Upper lobe of left lung (tissue), 6 donors: ENCODE measurements around the gene CD5L. TPM values are rescaled to one million over a fixed set of nuclear protein-coding genes. Genes with fewer than 3 reads are reported as not detected.

Source experiments
- ATAC-seq, 2 donors: fragments of 200-7000 bp; cut with Tn5 transposase; one replicate each; pipeline ENCODE4 v1.9.1; 2022; ENCODE audit warnings: mild to moderate bottlenecking in 2 of 2, moderate library complexity in 2 of 2; ENCODE audit not compliant: low FRiP score in 2 of 2
- DNase-seq, 2 donors: peaks; one replicate each; pipeline ENCODE4 v3.0.0-alpha.2; 2019 to 2020
- H3K27ac ChIP-seq, 4 donors: fragments of 200-600 bp; sonication (generic); one replicate each; pipeline ENCODE4 v1.5.1; 2016 to 2019
- H3K27me3 ChIP-seq, 4 donors: fragments of 200-600 bp; sonication (generic); one replicate each; pipeline ENCODE4 v1.5.1; 2017 to 2019
- H3K36me3 ChIP-seq, 4 donors: fragments of 200-600 bp; sonication (generic); one replicate each; pipeline ENCODE4 v1.5.1; 2016 to 2019
- H3K4me1 ChIP-seq, 4 donors: fragments of 200-600 bp; sonication (generic); one replicate each; pipeline ENCODE4 v1.5.1; 2018 to 2019
- H3K4me3 ChIP-seq, 4 donors: fragments of 200-600 bp; sonication (generic); one replicate each; pipeline ENCODE4 v1.5.1; 2017 to 2019; ENCODE audit warnings: mild to moderate bottlenecking in 2 of 4, moderate library complexity in 1 of 4
- H3K9me3 ChIP-seq, 4 donors: fragments of 200-600 bp; sonication (generic); one replicate each; pipeline ENCODE4 v1.5.1; 2018 to 2019
- CTCF ChIP-seq, 6 experiments: fragments of 450-650 bp in 4 of 6; fragments of 200-600 bp in 2 of 6; sonication (generic) in 2 of 6; IDR thresholded peaks; one replicate each; pipeline ENCODE4 v1.5.1; 2016 to 2019; ENCODE audit warnings: antibody characterized with exemption in 6 of 6
- EP300 ChIP-seq, 4 donors: sonication (generic); formaldehyde crosslinking; IDR thresholded peaks; one replicate each; pipeline ENCODE4 v1.5.1; 2017; ENCODE audit warnings: antibody characterized with exemption in 4 of 4, control low read depth in 2 of 4
- POLR2A ChIP-seq, 4 donors: fragments of 450-650 bp; IDR thresholded peaks; one replicate each; pipeline ENCODE4 v1.5.1; 2016 to 2017; ENCODE audit warnings: antibody characterized with exemption in 4 of 4, mild to moderate bottlenecking in 2 of 4
- POLR2AphosphoS5 ChIP-seq, 2 donors: sonication (generic); formaldehyde crosslinking; IDR thresholded peaks; one replicate each; pipeline ENCODE4 v1.5.1; 2017; ENCODE audit warnings: antibody characterized with exemption in 2 of 2
- WGBS, 2 donors: methylation state at CpG; one replicate each; pipeline ENCODE4 v1.1.5; 2017 to 2018; 5-methylcytosine and 5-hydroxymethylcytosine counted together
- total RNA-seq, 6 donors: library from RNA; depleted of rRNA in 4 of 6; stranded (reverse); fragments of >200 nt in 4 of 6; gene quantifications; one replicate each; pipeline versions ENCODE4 v1.1.0 to v1.2.1, GENCODE V29; 2016 to 2021
- donor health status: DM: no; HTN: no; CAD: no; lungs with moderate emphysema.
- donor health status: DM: no; HTN: yes; CAD: no; lungs with severe emphysema.

CD5L gene
- total RNA-seq, 6 donors from 2014 or later: 1.4 to 5.2 (median 3.4) TPM

GRCh38 chr1:157831968-157832626 lies 9.5 kb downstream of the CD5L start:
- no peak for TF ChIP-seq POLR2A (IDR thresholded peaks at IDR 0.05)
- TF ChIP-seq EP300 (IDR thresholded peaks at IDR 0.05): no peak
- TF ChIP-seq CTCF (IDR thresholded peaks at IDR 0.05): no peak
- TF ChIP-seq POLR2AphosphoS5 (IDR thresholded peaks at IDR 0.05): no peak
- ATAC-seq: no peak
- Histone ChIP-seq H3K4me3 (no peak overlapping the region), H3K27ac (no peak overlapping the region), H3K36me3 (no peaks in the 10 kb centered on the region), H3K27me3 (no peaks in the 10 kb centered on the region), H3K4me1 (no peaks in the 10 kb centered on the region), H3K9me3 (no peaks in the 10 kb centered on the region)
- DNase-seq: no peak
- 39 to 46% methylated on average over 4 of the region's 4 CpGs for WGBS, 2 donors

GRCh38 chr1:157830887-157831286 lies 10.7 kb downstream of the CD5L start:
- H3K27ac ChIP-seq: no peak overlapping the region
- H3K4me3 ChIP-seq: no peak overlapping the region
- no peaks in the 10 kb centered on the region for H3K36me3 ChIP-seq
- no peaks in the 10 kb centered on the region for H3K9me3 ChIP-seq
- no peaks in the 10 kb centered on the region for H3K4me1 ChIP-seq
- TF ChIP-seq POLR2AphosphoS5 (IDR thresholded peaks at IDR 0.05): no peak
- no peak for TF ChIP-seq EP300 (IDR thresholded peaks at IDR 0.05)
- no peak for TF ChIP-seq POLR2A (IDR thresholded peaks at IDR 0.05)
- TF ChIP-seq CTCF (IDR thresholded peaks at IDR 0.05): no peak
- ATAC-seq: no peak
- no peak for DNase-seq
- 75 to 84% methylated on average over 2 of the region's 2 CpGs for WGBS, 2 donors
- no peaks in the 10 kb centered on the region for H3K27me3 ChIP-seq

DNA sequence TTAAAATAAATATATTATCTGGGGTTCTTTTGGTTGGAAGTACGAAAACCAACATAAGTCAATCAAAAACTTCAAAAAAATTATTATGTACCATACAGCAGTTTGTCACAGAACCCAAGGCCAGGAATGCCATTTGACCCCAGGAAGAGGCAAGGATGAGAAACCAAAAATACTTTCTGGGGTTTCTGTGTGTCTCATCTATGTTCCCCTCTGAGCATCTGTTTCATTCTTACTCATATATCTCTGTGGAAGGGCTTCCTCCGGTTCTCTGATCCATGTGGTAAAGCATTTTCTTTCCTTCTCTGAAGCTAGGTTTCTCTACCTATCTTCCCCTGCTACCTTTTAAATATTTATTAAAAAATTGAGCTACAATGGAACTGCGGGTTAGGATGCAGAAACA lies 11.9 kb downstream of the CD5L start:
- Histone ChIP-seq H3K27me3 (no peaks in the 10 kb centered on the region), H3K36me3 (no peaks in the 10 kb centered on the region), H3K4me1 (no peaks in the 10 kb centered on the region), H3K4me3 (no peak overlapping the region), H3K27ac (no peak overlapping the region), H3K9me3 (no peaks in the 10 kb centered on the region)
- WGBS, 2 donors: 77 to 86% methylated on average over 3 of the region's 3 CpGs
- DNase-seq (no peak), ATAC-seq (no peak)
- TF ChIP-seq CTCF (IDR thresholded peaks at IDR 0.05) (no peak), POLR2A (IDR thresholded peaks at IDR 0.05) (no peak), POLR2AphosphoS5 (IDR thresholded peaks at IDR 0.05) (no peak), EP300 (IDR thresholded peaks at IDR 0.05) (no peak)

GRCh38 chr1:157829210-157829609 lies 12.4 kb downstream of the CD5L start:
- DNase-seq: no peak
- TF ChIP-seq CTCF (IDR thresholded peaks at IDR 0.05) (no peak), POLR2A (IDR thresholded peaks at IDR 0.05) (no peak), EP300 (IDR thresholded peaks at IDR 0.05) (no peak), POLR2AphosphoS5 (IDR thresholded peaks at IDR 0.05) (no peak)
- ATAC-seq: no peak
- H3K27me3 ChIP-seq: no peaks in the 10 kb centered on the region
- H3K36me3 ChIP-seq: no peaks in the 10 kb centered on the region
- H3K4me1 ChIP-seq: no peaks in the 10 kb centered on the region
- H3K9me3 ChIP-seq: no peaks in the 10 kb centered on the region
- no peak overlapping the region for H3K27ac ChIP-seq
- H3K4me3 ChIP-seq: no peak overlapping the region

DNA sequence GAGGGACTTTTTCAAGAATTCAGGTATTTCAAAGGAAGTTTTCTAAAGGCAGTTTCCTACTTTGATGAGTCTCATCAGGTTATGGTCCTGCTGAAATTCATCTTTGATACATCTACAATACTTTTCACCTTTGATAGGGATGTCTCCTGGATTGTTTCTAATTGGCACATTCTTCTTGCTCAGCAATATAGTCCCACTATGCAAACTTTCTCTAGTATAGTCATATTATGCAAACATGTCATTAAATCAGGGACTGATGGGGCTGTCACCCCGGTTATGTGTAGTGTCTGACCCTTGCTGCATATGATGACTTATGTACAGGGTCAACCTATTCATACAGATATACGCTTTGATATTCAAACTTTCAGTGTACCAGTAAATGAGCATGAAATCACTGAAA lies 21.3 kb downstream of the CD5L start:
- Histone ChIP-seq H3K27ac (no peak overlapping the region), H3K27me3 (no peaks in the 10 kb centered on the region)
- 77 to 85% methylated on average over 2 of the region's 2 CpGs for WGBS, 2 donors

More for the DNA sequence above, 21.3 kb downstream of the CD5L start:
- no peaks in the 10 kb centered on the region for H3K9me3 ChIP-seq
- ATAC-seq (no peak), DNase-seq (no peak)
- TF ChIP-seq POLR2AphosphoS5 (IDR thresholded peaks at IDR 0.05): no peak
- no peak for TF ChIP-seq POLR2A (IDR thresholded peaks at IDR 0.05)
- TF ChIP-seq CTCF (IDR thresholded peaks at IDR 0.05): no peak
- TF ChIP-seq EP300 (IDR thresholded peaks at IDR 0.05): no peak
- H3K4me3 ChIP-seq: no peak overlapping the region
- H3K4me1 ChIP-seq: no peaks in the 10 kb centered on the region
- no peaks in the 10 kb centered on the region for H3K36me3 ChIP-seq
